Fibroblast of skin of left biceps (primary cell): Measurements from ENCODE around the gene GPC3.
"Not testable (repeated sequence)": the region's sequence is repeated elsewhere in the genome, so short reads cannot be mapped to it uniquely, and the experiment has no call there.

Experiments used
- DNase-seq, 2 experiments: peaks; one replicate each; pipeline ENCODE4 v3.0.0-alpha.2; 2013; ENCODE audit warnings: low read depth in 2 of 2

Gene GPC3

DNA sequence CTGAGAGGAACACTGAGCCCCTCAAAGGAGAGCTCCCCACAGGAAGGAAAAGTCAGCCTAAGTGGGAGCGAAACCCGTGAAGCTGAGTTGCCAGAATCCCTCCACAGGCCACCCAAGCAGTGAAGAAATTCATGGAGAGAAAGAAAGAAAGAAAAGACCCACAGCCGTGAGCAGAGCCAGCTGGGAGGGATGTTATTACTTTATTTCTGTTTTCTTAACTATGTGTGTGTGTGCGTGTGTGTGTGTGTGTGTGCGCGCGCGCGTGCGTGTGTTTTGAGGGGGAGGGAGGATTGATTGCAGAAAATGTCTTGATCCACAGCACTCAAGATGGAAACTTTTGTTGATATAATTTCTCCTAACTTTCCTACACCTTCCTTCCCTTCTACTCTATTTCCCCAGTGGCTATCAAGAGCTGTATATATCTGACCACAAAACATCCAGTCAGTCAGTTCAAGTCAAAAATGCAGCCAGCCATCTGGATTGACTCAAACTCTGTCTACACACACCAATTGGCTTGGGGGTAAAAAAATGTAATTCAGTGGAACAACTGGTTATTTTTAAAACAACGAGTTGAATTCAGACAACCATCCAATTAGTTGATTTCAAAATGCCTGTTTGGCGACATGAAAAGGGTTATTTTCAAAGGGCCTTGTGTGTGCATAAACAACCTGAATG is 13.8 kb upstream of the GPC3 start:
- peak; percentile 48 to 63 for DNase-seq

- no peak for DNase-seq
These were observed 10.4 kb upstream of the GPC3 start for GRCh38 chrX:133995759-133996158.

- DNase-seq = no peak
These were observed 9.2 kb upstream of the GPC3 start for GRCh38 chrX:133994576-133994975.

DNA sequence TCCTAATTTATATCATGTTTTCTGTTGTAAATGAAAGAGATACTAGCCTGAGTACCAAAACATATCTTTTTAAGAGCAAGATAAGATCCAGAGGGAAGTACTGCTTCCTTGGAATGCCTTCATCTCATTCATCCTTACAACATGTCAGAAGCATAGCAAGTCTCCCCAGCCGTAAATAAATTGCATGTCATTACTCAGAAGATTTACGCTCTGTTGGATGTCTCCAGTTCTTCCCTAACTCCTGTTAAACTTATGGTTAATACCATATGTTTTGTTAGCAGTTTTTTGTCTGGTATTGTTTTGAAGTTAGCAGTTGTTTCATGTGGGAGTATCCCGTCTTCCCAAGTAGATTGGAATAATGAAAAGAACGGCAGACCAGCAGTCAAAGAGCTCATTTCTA is 7.5 kb upstream of the GPC3 start:
- DNase-seq = no peak

DNA sequence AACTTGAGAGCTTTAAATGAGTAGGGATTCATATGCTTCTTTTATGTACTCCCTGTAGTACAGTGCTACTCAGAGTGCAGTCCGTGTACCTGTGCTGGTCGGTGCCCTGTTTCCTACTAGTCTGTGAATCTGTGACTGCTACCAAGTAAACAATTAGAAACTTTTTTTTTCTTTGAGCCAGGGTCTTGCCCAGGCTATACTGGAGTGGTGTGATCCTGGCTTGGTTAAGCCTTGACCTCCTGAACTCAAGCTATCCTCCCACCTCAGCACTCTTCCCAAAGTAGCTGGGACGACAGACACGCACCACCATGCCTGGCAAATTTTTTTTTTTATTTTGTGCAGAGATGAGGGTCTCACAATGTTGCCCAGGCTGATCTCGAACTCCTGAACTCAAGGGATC is 6.4 kb upstream of the GPC3 start:
- no peak for DNase-seq

GRCh38 chrX:133991057-133991456 is 5.7 kb upstream of the GPC3 start:
- not testable (repeated sequence) for DNase-seq

GRCh38 chrX:133989993-133990392 is 4.6 kb upstream of the GPC3 start:
- DNase-seq = no peak

GRCh38 chrX:133989490-133989889 is 4.1 kb upstream of the GPC3 start:
- no peak for DNase-seq

DNA sequence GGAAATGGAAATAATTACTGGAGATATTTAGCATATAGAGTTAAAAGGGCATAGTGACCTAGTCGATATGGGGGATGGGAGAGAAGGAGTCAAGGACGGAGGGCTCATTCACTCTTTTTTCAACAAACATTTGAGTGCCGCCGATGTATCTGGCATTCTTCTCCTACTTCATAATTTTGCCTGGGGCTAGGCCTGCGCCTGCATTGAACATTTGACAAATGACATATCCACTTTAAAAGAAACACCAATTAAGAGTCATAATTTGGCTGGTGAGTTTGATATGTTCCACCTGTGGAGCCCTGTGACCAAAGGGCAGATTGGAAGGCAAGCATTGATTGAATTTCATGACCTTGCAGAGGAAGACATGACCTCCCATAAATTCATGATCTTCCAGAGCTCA is 2.6 kb upstream of the GPC3 start:
- no peak for DNase-seq

DNA sequence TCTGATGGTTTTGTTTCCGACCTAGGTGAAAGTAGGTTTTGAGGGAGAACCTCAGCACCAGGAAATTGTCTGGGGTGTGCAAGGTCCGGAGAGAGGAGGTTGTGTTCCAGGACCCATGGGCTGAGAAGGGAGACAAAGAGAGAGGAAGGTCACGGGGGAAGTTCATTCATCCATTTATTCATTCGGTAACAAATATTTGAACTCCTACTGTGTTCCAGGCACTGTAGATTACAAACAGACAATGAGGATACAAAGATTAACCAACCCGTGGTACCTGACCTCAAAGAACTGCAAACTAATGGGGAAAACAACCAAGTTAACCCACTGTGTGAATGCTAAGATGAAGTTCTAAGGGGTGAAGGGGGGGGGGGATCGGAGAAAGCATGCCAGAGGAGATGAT is 1.8 kb upstream of the GPC3 start:
- DNase-seq = no peak

GRCh38 chrX:133985967-133986683 is 731 bp upstream of the GPC3 start:
- DNase-seq = no peak

- no peak for DNase-seq
These were observed 584 bp downstream of the GPC3 start for GRCh38 chrX:133984857-133985163.

GRCh38 chrX:133983974-133984845 is 1.2 kb downstream of the GPC3 start:
- no peak for DNase-seq

DNA sequence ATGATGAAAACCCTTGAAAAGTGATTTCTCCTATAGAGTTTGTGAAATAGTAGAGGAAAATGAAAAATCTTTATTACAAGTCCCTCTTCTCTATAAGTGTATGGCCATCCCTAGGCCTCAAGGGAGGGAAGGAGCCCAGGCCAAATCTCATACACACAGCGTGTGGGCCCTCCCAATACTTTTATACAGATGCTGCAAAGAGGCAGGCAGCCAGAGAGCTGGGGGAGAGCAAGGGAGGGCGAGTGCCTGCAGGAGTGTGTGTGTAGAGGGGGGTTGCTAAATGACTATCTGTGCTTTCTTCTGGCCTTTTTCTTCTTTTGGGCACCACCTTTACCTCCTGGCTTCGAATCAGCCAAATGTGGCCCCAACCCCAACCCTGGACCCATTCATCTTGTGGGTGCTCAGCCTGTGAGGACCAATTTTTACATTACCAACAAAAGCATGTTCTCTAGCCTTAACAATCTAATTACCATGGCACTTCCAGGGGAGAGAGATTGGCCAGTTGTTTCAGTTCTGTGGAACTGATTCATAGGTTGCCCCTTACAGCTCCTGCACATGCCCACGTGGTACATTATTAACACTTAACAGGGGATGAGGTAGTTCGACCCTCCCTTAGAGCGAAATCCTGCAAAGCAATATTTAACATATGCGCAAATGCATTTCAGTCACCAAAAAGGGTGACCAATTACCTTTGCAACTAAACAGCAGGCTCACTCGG is 2.0 kb downstream of the GPC3 start:
- DNase-seq = no peak

GRCh38 chrX:133981924-133982323 is 3.5 kb downstream of the GPC3 start:
- DNase-seq = no peak

GRCh38 chrX:133980832-133981588 is 4.4 kb downstream of the GPC3 start:
- DNase-seq = no peak

DNA sequence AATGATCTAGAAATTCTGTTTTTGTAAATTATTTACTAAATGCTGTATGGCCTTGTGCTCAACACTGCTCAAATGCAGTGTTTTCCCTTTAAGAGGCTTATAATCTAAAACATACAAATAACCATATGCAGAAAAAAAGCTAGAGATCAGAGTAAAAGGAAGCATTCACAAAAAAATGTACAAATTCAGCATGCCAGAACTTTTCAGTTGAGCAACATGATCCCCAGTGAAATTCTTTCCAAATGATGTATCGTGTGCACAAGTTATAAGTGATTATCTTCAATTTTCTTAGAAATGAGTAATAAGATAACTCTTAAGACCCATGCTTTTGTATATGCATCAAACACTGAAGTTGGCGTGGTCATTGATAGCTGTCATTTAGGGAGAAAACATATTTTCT is 5.0 kb downstream of the GPC3 start:
- peak; percentile 47 to 52 for DNase-seq

- DNase-seq = no peak
These were observed 5.7 kb downstream of the GPC3 start for GRCh38 chrX:133979641-133980230.

DNA sequence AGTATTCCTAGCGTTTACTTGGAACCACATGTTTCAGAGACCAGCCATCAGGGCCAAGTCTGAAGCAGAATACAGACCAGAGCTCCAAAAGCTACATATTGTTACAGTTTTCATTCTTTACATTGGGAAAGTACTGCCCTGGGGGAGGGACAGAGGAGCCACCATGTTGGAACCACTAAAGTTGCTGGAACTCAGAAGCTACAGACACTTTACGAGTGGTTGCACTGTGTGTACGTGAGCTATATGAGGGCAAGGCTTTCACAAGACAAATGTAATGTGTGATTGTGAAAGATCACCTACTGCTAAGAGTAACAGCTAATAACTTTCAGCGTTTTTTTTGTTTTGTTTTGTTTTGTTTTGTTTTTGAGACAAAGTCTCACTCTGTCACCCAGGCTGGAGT is 11.7 kb downstream of the GPC3 start:
- DNase-seq = no peak

GRCh38 chrX:133972916-133973315 is 12.5 kb downstream of the GPC3 start:
- no peak for DNase-seq

- no peak for DNase-seq
These were observed 13.8 kb downstream of the GPC3 start for GRCh38 chrX:133971586-133971985.
